Left lobe of liver (tissue), 2 donors: Measurements from ENCODE around the gene ATP2B3. TPM values are rescaled to one million over a fixed set of nuclear protein-coding genes. Genes with fewer than 3 reads are reported as not detected.
"Not testable (repeated sequence)": the region's sequence is repeated elsewhere in the genome, so short reads cannot be mapped to it uniquely, and the experiment has no call there.

ENCODE experiments used
- ATAC-seq: fragments of 200-7000 bp; cut with Tn5 transposase; one replicate; pipeline ENCODE4 v1.9.1; 2020; ENCODE audit warnings: mild to moderate bottlenecking, moderate library complexity
- DNase-seq: peaks from one replicate; pipeline ENCODE4 v3.0.0-alpha.2; 2020; ENCODE audit warnings: low spot score
- total RNA-seq: library from RNA; stranded (reverse); gene quantifications from one replicate; pipeline ENCODE4 v1.2.1, GENCODE V29; 2021
- donor health status: DM: no; HTN: no; CAD: no; lungs with moderate emphysema.
- donor health status: DM: no; HTN: yes; CAD: no.

ATP2B3 gene
- total RNA-seq, 1 donor from 2014 or later: not detected

DNA sequence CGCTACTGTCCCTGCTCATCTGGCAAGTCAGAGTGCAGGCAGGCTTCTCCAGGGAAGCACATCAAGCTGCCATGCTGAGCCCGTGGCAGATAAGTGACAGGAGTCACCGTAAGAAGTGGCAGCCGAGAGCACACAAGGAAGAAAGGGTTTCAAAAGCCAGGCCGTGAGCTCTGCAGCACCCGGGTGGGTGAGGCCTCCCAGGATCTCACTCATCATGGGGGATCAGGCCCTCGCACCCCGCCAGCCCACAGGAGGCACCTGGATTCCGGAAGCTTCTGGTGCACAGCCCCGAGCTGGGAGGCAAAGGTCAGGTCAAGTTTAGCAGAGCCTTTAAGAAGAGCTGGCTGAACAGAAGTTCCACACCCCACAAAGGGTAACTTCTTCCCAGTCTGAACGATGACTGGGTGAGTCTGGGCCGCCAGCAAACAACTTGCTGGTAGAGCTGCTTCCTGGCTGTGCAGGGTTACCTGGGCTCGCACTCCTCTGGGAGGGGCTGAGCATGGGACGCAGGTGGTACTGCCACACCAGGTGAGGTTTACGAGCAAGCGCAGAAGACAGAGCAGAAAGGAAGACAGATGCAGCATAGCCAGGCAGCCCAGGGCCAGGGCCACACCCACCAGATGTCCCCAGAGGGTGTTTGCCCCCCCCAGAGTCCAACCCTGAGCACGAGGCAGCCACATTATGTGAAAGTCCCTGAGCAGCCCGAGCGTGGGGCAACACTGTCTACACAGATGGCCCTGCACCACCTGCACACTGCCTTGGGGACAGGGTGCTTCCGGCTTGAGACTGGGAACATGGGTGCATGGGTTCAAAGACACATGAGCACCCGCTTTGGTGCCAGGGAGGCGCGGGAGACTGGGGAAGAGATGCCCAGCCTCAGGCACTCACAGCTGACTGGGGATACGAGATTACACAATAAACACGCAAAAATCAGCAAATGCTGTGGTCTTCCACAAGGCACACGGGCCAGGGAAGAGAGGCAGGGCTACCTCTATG lies 73.8 kb downstream of the ATP2B3 start:
- no peak for DNase-seq

DNA sequence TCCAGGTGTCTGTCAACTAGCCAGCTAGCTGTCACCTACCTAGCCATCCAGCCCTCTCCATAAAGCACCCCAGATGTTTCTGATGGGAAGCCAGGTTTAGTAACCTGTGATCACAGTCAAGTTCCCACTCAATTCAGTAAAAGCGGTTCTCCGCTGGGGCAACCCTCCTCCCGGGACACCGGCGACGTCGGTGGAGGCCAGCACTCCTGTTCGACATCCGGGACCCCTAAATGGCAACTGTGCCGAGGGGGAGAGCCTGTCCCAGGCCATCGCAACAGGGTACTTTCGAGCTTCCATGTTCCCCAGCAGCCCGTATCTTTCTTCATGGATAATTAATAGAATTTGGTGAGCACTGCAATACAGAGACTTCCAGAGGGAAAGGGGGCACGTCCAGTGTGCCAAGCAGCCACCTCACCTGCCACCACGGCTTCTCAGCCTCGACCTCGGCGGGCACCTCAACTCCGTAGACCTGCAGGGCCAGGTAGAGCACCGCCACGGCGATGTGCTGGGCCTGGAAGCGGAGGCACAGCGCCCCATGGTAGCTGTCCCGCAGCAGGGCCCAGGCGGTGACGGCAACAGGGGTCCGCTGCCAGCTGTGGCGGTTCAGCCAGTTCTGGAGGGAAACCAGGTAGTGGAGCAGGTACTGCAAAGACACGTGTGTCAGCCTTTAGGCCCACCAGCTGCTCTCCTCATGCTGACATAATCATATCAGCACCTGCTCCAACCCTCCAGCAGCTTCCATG lies 74.8 kb downstream of the ATP2B3 start:
- ATAC-seq (no peak), DNase-seq (no peak)

More for the DNA sequence above, 73.8 kb downstream of the ATP2B3 start:
- ATAC-seq: no peak

DNA sequence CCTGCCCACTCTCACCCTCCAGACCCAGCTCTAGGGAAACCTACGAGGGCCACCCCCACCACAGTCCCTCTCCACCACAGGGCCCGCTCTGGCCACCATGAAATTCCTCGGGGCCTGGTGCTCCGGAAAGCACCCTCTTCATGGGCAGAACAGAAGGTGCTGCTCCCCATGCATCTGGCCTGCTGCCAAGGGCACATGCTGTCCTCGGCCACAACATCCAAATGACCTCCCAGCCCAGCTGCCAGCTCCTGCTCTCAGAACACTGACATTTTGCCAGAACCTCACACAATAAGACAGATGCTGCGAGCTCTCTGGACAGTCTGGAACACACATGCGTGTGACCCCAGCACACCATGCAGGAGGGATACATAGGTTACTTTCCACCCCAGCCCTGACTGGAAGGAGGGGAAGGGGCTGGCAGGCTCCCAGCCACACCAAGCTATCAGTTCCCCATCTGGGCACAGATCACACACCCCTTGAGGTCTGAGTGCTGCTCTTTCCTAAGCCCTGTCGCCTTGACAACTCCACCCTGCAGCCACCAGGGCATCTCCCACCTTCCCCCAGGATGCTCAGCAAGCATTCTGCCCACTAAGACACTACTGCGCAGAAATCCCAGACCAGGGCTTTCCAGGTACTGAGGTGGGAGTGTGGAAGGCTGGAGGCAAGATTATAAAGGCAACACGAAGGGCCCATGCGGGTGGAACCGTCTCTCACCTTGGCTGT lies 75.7 kb downstream of the ATP2B3 start:
- DNase-seq (peak; percentile 51), ATAC-seq (peak; percentile 66)

DNA sequence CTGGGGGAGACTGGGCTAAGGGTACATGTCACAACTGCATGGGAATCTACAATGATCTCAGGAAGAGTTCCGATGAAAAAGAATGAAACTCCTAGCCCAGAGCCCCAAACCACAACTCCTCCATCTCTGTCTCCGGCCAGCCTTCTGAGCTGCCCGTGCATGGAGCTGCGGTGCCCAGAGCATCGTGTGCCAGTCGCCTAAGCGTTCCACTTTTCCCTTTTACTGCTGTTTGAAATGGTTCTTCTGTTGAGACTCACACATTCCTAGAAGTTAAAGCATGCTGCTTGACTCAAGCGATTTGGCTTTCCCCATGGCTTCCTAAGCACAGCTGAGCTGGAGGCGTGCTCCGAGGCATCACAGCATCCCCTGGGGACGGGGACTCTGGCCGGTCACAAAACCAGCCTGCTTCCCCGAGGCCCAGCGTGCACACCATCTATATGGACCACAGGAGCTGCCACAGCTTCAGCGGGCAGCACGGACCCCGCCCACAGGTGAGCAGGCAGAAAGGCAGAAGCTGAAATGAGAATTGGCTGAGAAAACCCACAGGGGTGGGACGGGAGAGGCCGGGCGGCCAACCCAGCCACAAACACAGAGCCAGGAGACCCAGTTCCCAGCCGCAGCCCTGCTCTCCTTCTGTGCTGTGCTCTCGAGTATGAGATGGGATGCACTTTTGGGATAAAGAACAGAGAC lies 76.5 kb downstream of the ATP2B3 start:
- ATAC-seq: no peak
- no peak for DNase-seq

DNA sequence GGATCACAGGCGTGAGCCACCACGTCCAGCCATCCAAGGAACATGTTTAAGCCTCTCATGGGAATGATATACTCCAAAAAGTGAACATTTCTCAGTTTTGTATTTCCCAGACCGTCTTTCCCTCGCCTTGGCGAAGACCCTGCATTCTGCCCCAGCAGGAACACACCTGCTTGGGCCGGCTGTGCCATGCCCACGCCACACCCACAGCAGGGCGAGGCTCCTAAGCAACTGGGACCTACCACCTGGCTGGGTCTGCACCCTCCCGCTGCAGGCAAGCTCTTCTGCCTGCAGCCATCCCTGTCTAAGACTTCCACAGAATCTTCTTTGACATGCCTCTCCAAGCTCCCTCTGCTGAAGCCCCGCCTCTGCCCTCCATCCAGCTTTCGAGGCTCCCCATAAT lies 77.9 kb downstream of the ATP2B3 start:
- no peak for DNase-seq

DNA sequence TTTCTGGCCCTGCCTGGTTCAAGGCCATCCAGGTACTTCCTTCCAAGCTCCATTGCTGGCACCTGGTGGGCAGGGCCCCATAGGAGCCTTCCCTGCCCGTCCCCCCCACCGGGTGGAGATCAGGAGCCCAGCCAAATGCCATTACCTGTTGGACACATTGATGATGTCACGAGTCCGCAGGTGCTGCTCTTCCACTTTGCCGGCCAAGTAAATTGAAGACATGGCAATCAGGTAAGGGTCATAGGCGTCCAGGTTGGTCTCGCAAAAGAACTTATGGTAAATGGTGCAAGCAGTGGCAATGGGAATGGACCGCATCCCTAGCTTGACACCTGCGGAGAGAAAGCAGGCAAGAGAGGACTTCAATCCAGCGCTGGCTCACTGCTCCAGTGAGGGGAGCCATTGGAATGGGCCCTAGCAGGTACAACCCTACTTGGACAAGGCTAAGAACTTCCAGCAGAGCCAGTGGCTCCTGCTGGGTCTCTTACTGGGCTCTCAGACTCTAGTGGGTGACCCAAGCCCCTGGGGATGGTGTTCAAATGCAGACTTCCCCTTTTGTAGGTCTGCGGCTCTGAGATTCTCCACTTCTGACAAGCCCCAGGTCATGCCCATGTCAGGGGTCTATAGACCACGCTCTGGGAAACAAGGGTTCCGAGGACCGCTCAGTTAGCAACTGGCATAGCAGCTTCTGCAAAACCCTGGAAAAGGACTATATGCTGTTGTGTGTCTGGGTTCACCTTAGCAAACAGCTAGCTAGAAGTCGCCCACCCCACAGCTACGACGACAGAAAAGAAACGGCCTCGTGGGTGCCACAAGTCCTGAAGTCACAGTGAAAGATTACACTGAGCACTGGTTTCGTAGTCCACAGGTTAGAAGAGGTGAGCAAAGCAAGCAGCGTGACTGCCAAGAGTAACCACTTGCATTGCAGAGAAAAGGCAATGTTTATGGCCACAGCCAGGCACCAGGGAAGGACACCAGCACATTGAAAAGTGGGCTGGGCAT lies 78.7 kb downstream of the ATP2B3 start:
- ATAC-seq: no peak
- DNase-seq: no peak

More for the DNA sequence above, 77.9 kb downstream of the ATP2B3 start:
- no peak for ATAC-seq

DNA sequence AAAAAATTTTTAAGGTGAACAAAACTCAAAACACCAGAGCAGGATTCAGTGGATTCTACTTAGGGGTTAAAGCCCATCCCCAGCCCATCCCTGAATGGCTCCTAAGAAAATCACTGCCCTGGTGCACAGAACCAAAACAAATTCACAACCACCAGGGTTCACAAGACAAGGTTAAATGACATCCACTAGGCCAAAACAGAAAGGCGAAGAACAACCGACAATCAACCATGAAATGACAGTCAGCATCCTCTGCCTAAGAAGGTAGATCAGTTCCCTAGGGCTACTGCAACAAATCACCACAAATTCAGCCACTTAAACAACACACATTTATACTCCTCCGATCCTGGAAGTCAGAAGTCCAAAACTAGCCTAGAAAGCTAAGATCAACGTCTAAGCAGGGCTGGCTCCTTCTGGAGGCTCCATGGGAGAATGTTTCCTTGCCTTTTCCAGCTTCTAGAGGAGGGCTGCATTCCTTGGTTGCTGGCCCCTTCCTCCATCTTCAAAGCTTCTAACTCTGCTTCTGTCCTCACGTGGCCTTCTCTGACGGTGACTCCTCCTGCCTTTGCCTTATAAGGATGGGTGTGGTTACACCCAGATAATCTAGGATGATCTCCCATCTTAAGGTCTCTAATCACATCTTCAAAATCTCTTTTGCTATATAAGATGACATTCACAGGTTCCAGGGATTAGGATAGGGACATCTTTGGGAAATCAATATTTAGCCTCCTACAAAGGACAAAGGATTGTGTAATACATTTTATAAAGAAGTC lies 79.7 kb downstream of the ATP2B3 start:
- ATAC-seq (no peak), DNase-seq (no peak)

DNA sequence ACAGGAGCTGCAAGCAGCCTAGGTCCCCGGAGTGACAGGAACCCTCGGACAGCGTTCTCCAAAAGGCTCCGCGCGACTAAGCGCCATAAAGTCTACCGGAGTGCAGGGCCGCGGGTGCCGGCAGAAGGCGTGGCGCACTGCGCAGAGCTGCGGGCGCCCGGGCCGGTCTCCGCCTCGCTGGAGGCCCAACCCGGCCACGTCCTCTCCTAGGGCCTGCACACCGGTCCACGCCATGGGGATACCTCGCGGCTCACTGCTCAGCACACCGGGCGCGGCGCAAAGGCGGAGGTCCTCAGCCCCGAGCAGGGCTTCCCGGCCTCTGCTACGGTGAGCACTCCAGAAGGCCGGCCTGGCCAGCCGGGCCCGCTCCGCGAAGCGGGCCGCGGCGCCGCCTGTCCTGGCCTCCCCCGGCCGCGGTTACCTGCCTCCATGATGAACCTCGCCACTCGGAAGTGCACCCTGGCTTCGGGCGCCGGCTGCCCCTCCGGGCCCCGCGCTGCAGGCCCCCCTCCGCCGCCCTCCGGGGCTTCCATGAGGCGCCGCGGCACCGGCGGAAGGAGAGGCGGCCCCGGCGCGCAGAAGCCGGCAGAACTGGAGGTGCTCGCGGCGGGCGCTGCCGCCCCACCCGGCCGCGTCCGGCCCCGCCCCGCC lies 81.2 kb downstream of the ATP2B3 start, which contains the start of gene CCNQ:
CCNQ (minus strand) TSS at position 599 of the 651 bp plus-strand sequence; CDS start at position 533, 66 bp downstream.
- no peak for DNase-seq
- ATAC-seq: peak; percentile 60

DNA sequence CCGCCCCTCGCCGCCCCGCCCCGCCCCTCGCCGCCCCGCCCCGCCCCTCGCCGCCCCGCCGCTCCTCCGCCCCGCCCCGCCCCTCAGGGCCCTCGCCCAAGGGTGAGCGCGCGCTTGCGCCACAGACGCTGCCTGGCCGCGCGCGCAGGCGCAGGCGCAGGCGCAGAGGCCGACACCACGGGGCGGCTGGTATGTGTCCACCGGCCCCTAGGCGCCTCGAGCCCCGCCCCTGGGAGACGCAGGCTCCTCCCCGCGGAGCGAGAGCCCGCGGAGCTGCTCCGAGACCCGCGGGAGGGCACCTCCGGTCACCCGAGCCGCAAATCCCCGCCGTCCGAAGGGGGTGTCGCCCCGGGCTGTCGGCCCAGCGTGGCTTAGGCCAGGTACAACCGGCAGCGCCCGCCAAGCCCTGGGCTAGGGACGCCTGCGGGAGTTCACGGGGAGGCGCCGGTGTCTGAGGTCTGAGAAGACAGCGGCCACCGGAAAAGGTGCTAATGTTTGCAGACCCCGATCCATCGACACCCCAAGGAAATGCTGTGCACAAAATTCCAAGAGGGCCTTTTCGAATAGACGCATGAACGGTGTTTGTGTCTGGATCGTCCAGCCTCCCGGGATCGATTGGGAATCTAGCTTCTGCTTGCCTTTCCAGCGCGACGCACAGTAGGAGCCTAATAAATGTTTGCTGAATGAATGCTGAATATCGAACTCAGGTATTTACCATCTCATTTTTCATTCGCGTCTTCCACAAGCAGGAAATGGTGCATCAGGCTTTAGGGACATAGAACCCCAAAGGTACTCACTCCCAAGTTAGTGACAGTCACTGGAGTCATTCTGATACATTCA lies 82.0 kb downstream of the ATP2B3 start:
- peak; percentile 94 for ATAC-seq
- peak; percentile 89 for DNase-seq

DNA sequence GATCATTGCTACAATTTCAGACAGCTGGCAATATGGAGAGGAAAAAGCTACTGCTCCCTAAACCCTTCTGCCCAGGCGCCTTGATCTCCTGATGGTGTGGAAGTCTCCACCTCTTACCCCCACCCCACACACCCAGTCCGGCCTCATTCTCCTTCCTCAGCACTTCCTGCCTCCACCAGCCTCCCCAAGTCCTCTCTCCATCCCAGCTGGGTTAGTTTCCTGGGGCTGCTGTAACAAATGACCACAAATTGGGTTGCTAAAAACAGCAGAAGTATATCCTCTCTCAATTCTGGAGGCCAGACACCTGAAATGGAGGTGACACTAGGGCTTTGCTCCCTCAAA lies 82.6 kb downstream of the ATP2B3 start:
- no peak for DNase-seq
- no peak for ATAC-seq

DNA sequence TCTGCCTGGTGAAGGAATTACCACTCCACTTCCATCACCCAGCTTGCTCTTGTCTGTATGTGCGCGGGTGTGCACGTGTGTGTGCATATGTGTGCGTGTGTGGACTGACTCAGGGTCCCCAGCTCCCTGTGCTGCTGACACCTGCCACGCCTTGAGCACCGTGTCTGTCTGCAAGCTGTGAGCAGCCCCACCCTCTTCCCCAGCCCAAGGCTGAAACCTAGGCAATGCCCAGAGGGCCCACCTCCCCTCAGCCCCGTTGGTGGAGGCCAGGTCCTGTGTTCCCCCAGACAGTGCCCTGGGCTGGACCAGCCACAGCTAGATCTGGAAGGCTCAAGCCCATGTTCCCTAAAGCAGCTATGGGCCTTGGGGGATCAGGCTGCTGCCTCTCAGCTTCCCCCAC lies 83.5 kb downstream of the ATP2B3 start:
- no peak for ATAC-seq
- DNase-seq: no peak

DNA sequence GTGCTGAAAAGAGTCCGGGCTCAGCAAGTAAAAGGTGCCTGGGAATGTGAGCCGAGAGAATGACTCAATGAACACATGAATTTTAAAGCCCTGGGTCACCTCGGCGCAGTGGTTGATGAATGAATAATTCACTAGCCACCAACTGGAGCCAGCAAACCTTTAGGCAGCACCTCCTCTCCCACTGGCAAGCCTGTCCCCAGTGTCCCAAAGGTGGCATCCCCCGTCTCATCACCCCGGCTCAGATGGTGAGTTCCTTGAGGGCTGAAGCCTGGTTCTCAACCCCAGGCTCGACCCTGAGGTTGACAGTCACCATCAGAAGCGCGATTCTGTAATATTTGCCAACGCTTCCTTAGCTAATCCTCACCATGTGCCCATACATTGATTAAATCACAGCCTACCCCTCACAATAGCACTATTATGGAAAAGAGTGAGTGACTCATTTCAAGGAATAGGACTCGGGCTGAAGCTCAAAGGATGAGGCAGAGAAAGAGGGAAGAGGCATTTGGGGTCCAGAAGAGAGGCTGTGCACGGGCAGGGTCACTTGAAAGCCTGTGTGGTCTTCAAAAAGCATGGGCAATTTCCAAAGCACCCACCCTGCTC lies 84.2 kb downstream of the ATP2B3 start:
- no peak for ATAC-seq
- DNase-seq: no peak

DNA sequence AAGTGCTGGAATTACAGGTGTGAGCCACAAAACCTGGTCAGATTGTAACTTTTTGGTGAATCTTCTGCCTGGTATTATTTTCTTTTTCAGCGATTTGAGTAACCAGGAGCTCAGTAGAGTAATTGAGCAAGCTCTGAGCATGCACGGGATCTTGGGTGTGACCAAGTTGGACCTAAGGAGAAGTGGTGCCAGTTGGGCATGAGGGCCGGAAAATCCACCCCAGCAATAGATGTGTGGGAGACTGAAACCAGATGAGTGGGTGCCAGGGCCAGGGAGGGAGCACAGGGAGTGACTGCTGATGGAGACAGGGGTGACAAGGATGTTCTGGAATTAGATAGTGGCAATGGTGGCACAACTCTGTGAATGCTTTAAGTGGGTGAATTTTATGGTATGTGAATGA lies 85.2 kb downstream of the ATP2B3 start:
- ATAC-seq (no peak), DNase-seq (no peak)

DNA sequence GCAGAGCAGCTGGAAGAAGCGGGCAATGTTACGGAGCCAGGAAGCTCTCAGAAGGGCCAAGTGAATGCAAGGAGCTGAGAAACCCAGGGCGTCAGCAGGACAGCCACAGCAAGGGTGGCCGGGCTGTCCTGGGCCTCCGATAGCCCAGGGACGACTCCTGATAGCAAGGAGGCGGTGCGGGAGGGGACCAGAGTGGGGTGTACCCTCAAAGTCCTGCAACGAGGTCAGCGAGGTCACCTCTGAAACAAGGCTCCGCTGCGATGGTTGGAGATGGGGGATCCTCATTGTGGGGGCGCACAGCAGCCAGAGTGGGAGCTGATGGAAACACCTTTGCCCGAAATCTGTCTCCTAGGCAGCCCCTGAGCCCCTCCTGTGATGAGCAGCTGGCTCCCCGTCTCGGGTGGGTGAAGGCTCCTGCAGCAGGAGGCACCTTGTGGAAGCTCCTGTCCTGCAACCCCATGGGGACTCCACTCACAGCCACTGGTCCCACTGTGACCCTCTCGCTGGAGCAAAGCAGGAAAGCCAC lies 85.8 kb downstream of the ATP2B3 start:
- no peak for DNase-seq
- no peak for ATAC-seq

DNA sequence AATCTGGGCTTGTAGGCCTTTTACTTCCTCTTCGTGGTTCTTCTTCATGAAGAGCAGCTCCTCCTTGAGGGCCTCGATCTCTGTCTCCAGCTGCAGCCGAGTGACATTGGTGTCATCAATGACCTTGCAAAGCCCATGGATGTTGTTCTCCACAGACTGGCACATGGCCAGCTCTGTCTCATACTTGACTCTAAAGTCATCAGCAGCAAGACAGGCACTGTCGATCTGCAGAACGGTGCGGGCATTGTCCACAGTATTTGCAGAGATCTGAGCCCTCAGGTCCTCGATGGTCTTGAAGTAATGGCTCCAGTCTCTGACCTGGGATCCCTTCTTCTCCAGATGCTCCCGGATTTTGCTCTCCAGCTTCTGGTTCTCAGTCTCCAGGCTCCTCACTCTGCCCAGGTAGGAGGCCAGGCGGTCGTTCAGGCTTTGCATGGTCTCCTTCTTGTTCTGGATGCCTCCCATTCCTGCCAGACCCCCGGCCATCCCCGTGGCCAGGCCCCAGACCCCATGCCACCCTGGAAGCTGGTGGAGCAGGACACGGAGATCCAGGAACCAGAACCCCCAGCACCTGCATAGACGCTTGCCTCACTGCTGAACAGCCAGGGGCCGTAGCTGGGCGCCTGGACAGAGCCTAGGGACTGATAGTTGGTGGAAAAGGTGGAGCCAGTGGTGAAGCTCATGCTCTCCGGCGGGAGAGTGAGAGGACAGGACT lies 87.4 kb downstream of the ATP2B3 start:
- ATAC-seq, DNase-seq: not testable (repeated sequence)

DNA sequence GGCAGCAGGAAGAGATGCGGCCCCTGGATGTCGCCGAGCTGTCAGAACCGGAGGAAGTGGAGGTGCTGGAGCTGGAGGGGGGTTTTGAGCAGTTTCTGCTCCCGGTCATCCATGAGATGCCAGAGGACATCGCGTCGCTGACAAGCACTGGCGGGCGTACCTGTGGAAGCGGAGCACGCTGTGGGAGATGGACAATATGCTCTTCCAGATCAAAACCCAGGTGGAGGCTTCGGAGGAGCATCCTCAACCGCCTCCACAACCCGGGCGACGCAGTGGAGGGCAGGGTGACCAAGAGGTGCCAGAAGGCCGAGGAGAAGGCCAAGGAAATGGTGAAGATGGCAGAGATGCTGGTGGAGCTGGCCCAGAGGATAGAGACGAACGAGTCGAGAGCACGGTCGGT lies 89.1 kb downstream of the ATP2B3 start:
- ATAC-seq (no peak), DNase-seq (no peak)
